OCI-LY1 (cell line): ENCODE data around the gene USF2.

ENCODE experiments used
- CTCF ChIP-seq: fragments of 200-600 bp; sonication (generic), shearing (Covaris generic); IDR thresholded peaks from 2 replicates; pipeline ENCODE4 v1.5.1; 2017; ENCODE audit warnings: mild to moderate bottlenecking, antibody characterized with exemption, low read length, moderate library complexity, mixed read lengths
- EZH2 ChIP-seq: fragments of 200-600 bp; sonication (generic), shearing (Covaris generic); IDR thresholded peaks from 2 replicates; pipeline ENCODE4 v1.8.0; 2017; ENCODE audit warnings: borderline replicate concordance, mixed run types, mild to moderate bottlenecking, antibody characterized with exemption, low read length, moderate library complexity, mixed read lengths

- TF ChIP-seq CTCF, result no peak
- TF ChIP-seq EZH2, result no peak
Measured at GRCh38 chr19:35273686-35274259, 5.0 kb downstream of the USF2 start.
